Left lung (tissue), 10 donors: Measurements from ENCODE around the gene ZNF785. TPM values are rescaled to one million over a fixed set of nuclear protein-coding genes. Genes with fewer than 3 reads are reported as not detected.

Experiments used
- ATAC-seq: fragments of 200-7000 bp; cut with Tn5 transposase; one replicate; pipeline ENCODE4 v1.9.1; 2020; ENCODE audit warnings: moderate library complexity
- DNase-seq, 4 donors: peaks; one replicate each; pipeline ENCODE4 v3.0.0-alpha.2; 2013 to 2020
- H3K27ac ChIP-seq, 2 donors: fragments of 200-600 bp; sonication (generic) in 1 of 2; one replicate each; pipeline versions ENCODE4 v1.5.0 to v1.8.0; 2020 to 2021
- H3K27me3 ChIP-seq, 2 donors: fragments of 200-600 bp; sonication (generic) in 1 of 2; one replicate each; pipeline versions ENCODE4 v1.5.0 to v1.8.0; 2020 to 2021
- H3K36me3 ChIP-seq, 2 donors: fragments of 200-600 bp; sonication (generic) in 1 of 2; one replicate each; pipeline versions ENCODE4 v1.5.0 to v1.8.0; 2020 to 2021
- H3K4me1 ChIP-seq, 2 donors: fragments of 200-600 bp; one replicate each; pipeline ENCODE4 v1.8.0; 2021
- H3K4me3 ChIP-seq, 2 donors: fragments of 200-600 bp; sonication (generic) in 1 of 2; one replicate each; pipeline versions ENCODE4 v1.5.0 to v1.8.0; 2020 to 2021; ENCODE audit warnings: mild to moderate bottlenecking in 1 of 2
- H3K9me3 ChIP-seq, 2 donors: fragments of 200-600 bp; sonication (generic) in 1 of 2; one replicate each; pipeline versions ENCODE4 v1.5.0 to v1.8.0; 2020 to 2021
- CTCF ChIP-seq, 2 donors: fragments of 200-600 bp; sonication (generic) in 1 of 2; IDR thresholded peaks; one replicate each; pipeline versions ENCODE4 v1.5.0 to v1.8.0; 2021; ENCODE audit warnings: antibody characterized with exemption in 2 of 2
- intact Hi-C, 2 donors: fragments of 100-400 bp; cut with DNase I; formaldehyde crosslinking; loops; one replicate each; pipeline versions ENCODE4 v1.11.2 to v1.14.2; 2022
- polyA plus RNA-seq, 6 donors: library from polyadenylated mRNA; unstranded; fragments of 120-200 nt; gene quantifications; one replicate each; pipeline ENCODE4 v1.2.1, GENCODE V29; 2013; ENCODE audit not compliant: insufficient read length in 6 of 6
- total RNA-seq, 2 donors: library from RNA; stranded (reverse); fragmentation: NEBNext Ultra II Directional; extraction: Animal tissue kit (Norgen Biotek cat#: 25700); gene quantifications; one replicate each; pipeline ENCODE4 v1.2.1, GENCODE V29; 2021
- donor health status: DM: no; HTN: yes; CAD: no.
- donor health status: DM: no; HTN: no; CAD: no.

ZNF785 gene
- total and polyA plus RNA-seq, 8 donors = 12.9 to 33.0 (median 28.7) TPM

- intact Hi-C loops = no loop called here
- H3K4me1 ChIP-seq = peaks cover 3 to 23% of the 10 kb centered on the region in 2 donors
- no peak for ATAC-seq
- no peak overlapping the region for H3K4me3 ChIP-seq
- H3K36me3 ChIP-seq = no peaks in the 10 kb centered on the region
- H3K27ac ChIP-seq = no peak overlapping the region
- no peak for DNase-seq
- no peak for TF ChIP-seq CTCF (IDR thresholded peaks at IDR 0.05)
- no peaks in the 10 kb centered on the region for H3K9me3 ChIP-seq
- no peaks in the 10 kb centered on the region for H3K27me3 ChIP-seq
These were observed 3.2 kb upstream of the ZNF785 start for GRCh38 chr16:30588651-30589050.

- Histone ChIP-seq H3K27me3 (no peaks in the 10 kb centered on the region), H3K9me3 (no peaks in the 10 kb centered on the region), H3K4me1 (peaks cover 3 to 37% of the 10 kb centered on the region in 2 donors), H3K27ac (peak overlapping the region; percentile 84 to 95), H3K4me3 (peak overlapping the region; percentile 72 to 85), H3K36me3 (peaks cover 0 to 30% of the 10 kb centered on the region in 2 donors)
- no peak for TF ChIP-seq CTCF (IDR thresholded peaks at IDR 0.05)
- intact Hi-C loops = no loop called here
- DNase-seq (peak in 1 of 4 donors; percentile 8), ATAC-seq (no peak)
These were observed 486 bp downstream of the ZNF785 start for GRCh38 chr16:30585022-30585399.

- no peak overlapping the region for H3K27ac ChIP-seq
- H3K36me3 ChIP-seq = peaks cover 0 to 48% of the 10 kb centered on the region in 2 donors
- no peak for TF ChIP-seq CTCF (IDR thresholded peaks at IDR 0.05)
- DNase-seq (peak in 1 of 4 donors; percentile 77), ATAC-seq (no peak)
- H3K4me1 ChIP-seq = peaks cover 3 to 37% of the 10 kb centered on the region in 2 donors
- intact Hi-C loops = no loop called here
- no peaks in the 10 kb centered on the region for H3K9me3 ChIP-seq
- no peak overlapping the region for H3K4me3 ChIP-seq
- no peaks in the 10 kb centered on the region for H3K27me3 ChIP-seq
These were observed 2.7 kb downstream of the ZNF785 start for GRCh38 chr16:30582611-30583340.

GRCh38 chr16:30581457-30581856 is 4.0 kb downstream of the ZNF785 start:
- intact Hi-C loops = no loop called here
- no peak for ATAC-seq

More at GRCh38 chr16:30581457-30581856, 4.0 kb downstream of the ZNF785 start:
- DNase-seq = no peak
- Histone ChIP-seq H3K27me3 (no peaks in the 10 kb centered on the region), H3K27ac (no peak overlapping the region), H3K4me1 (peaks cover 3 to 37% of the 10 kb centered on the region in 2 donors), H3K36me3 (peaks cover 0 to 60% of the 10 kb centered on the region in 2 donors), H3K4me3 (no peak overlapping the region), H3K9me3 (no peaks in the 10 kb centered on the region)
- no peak for TF ChIP-seq CTCF (IDR thresholded peaks at IDR 0.05)
